ENCODE data around the gene PIEZO1. TPM values are rescaled to one million over a fixed set of nuclear protein-coding genes. Genes with fewer than 3 reads are reported as not detected.
A peak's percentile ranks its signal among the peaks of the same experiment; 100 is the strongest.
"Not testable (repeated sequence)": the region's sequence is repeated elsewhere in the genome, so short reads cannot be mapped to it uniquely, and the experiment has no call there.

PIEZO1 gene
- total RNA-seq, 1 experiment from 2014 or later: 391 TPM

DNA sequence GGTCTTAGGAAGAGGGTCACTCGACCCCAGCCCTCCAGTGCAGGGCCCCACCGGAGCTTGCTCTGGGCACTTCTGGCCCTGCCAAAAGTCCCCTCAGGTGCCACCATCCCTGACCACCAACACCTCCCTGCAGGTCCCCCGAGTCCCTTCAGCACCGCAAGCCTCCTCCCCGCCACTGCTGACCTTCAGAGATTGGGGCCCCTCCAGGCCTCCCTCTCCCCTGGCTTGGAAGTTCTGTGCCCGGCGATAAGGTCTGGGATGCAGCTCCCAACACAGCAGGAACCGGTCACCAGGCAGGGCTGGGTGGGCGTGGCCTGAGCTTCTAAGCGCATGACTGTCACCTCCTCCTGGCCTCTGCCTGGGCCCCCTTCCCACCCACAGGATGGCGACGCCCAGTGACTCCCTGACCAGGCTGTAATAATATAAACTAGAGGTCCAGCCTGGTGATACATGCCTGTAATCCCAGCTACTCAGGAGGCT lies 11.2 kb downstream of the PIEZO1 start:
- peaks cover 58% of the 10 kb centered on the region for H3K4me1 ChIP-seq (replicated peaks; ENCODE audit: insufficient read depth)
- intact Hi-C loops (cut with micrococcal nuclease; ENCODE audit: unreplicated experiment): loop anchor here (1.0 kb wide), 1 partner anchor 8 kb away; no protein-coding TSS in a partner anchor
- no peak overlapping the region for H3K27ac ChIP-seq
- H4K20me1 ChIP-seq (ENCODE audit: insufficient read depth): peaks cover 69% of the 10 kb centered on the region
- no peak overlapping the region for H2AFZ ChIP-seq
- no peaks in the 10 kb centered on the region for H3K9me2 ChIP-seq (ENCODE audit: insufficient read depth)
- no peak for TF ChIP-seq EZH2 (IDR thresholded peaks at IDR 0.05; ENCODE audit: low read depth)
- TF ChIP-seq, protein P1, sequence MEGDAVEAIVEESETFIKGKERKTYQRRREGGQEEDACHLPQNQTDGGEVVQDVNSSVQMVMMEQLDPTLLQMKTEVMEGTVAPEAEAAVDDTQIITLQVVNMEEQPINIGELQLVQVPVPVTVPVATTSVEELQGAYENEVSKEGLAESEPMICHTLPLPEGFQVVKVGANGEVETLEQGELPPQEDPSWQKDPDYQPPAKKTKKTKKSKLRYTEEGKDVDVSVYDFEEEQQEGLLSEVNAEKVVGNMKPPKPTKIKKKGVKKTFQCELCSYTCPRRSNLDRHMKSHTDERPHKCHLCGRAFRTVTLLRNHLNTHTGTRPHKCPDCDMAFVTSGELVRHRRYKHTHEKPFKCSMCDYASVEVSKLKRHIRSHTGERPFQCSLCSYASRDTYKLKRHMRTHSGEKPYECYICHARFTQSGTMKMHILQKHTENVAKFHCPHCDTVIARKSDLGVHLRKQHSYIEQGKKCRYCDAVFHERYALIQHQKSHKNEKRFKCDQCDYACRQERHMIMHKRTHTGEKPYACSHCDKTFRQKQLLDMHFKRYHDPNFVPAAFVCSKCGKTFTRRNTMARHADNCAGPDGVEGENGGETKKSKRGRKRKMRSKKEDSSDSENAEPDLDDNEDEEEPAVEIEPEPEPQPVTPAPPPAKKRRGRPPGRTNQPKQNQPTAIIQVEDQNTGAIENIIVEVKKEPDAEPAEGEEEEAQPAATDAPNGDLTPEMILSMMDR (conservative IDR thresholded peaks at IDR 0.05): no peak
- peak overlapping the region; percentile 67 for H3K4me2 ChIP-seq
- POLR2A ChIA-PET (ENCODE audit: unreplicated experiment): interaction anchor here (0.6 to 1.2 kb wide), 8 partner anchors 9 to 903 kb away, joined by 3 to 17 read pairs (median 4); no protein-coding TSS in a partner anchor
- BruUV-seq (replicated peaks): no TSS peak
- no peaks in the 10 kb centered on the region for H3K27me3 ChIP-seq (ENCODE audit: insufficient read depth, low read depth)
- no peaks in the 10 kb centered on the region for H3K9me3 ChIP-seq (ENCODE audit: insufficient read depth, low read depth)
- CTCF ChIA-PET: interaction anchor here (1.1 kb wide), 1 partner anchor 36 kb away, joined by 3 read pairs; no protein-coding TSS in a partner anchor
- H3K36me3 ChIP-seq (ENCODE audit: low read depth): no peaks in the 10 kb centered on the region
- peaks cover 40% of the 10 kb centered on the region for H3F3A ChIP-seq (ENCODE audit: insufficient read depth, low read depth)
- peak; percentile 54 to 88 for DNase-seq
- H3K79me2 ChIP-seq (ENCODE audit: low read depth): peaks cover 87% of the 10 kb centered on the region
- H3K4me3 ChIP-seq: no peak overlapping the region

DNA sequence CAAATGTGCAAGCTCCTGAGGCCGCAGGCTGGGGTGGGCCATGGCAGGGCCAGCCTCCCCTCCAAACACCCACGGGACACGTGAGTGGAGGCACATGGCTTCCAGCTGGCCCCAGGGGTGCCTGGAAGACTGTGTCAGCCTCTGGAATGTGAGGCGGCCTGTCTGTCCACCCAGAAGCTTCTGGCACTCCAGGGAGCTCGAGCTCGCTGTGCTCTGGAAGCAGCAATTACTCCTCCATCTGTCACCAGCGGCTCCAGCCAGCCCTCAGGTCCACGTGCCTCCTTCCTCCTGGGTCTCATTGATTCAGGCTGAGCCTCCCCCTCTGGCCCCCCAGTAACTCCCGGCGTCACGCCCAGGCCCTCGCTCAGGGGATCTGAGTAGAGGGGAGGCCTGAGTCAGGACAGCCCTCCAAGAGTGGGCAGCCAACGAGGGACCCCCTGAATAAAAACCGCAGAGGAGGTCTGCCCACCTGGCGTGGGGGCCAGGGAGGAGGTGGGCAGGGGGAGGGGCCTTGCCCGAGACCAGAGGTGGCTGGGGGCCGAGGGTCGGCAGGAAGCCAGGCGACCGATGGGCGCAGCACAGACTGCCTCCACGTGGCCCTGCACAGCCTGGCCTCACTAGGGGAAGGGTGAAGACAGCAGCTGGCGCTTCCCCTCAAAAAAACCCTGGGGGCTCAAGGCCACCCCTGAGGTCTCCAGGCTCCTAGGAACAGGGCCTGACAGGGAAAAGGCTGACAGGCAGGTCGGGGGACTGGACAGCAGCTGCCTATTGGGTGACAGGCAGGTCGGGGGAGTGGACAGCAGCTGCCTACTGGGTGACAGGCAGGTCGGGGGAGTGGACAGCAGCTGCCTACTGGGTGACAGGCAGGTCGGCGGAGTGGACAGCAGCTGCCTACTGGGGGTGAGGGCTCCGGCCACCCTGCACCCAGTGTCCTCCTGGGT lies 11.9 kb downstream of the PIEZO1 start:
- intact Hi-C loops (cut with micrococcal nuclease; ENCODE audit: unreplicated experiment): no loop called here
- no peak overlapping the region for H3K4me3 ChIP-seq
- DNase-seq: peak; percentile 81 to 85
- H3K27me3 ChIP-seq (ENCODE audit: insufficient read depth, low read depth): no peaks in the 10 kb centered on the region
- no peaks in the 10 kb centered on the region for H3K9me2 ChIP-seq (ENCODE audit: insufficient read depth)
- POLR2A ChIA-PET (ENCODE audit: unreplicated experiment): interaction anchor here (0.6 to 1.2 kb wide), 8 partner anchors 10 to 903 kb away, joined by 3 to 17 read pairs (median 4); no protein-coding TSS in a partner anchor
- H3K9me3 ChIP-seq (ENCODE audit: insufficient read depth, low read depth): no peaks in the 10 kb centered on the region
- CTCF ChIA-PET: interaction anchor here (0.6 to 1.1 kb wide), 2 partner anchors 36 to 58 kb away, joined by 3 to 4 read pairs; no protein-coding TSS in a partner anchor
- no peak for TF ChIP-seq EZH2 (IDR thresholded peaks at IDR 0.05; ENCODE audit: low read depth)
- TF ChIP-seq, protein P1 (conservative IDR thresholded peaks at IDR 0.05): no peak
- no TSS peak for BruUV-seq (replicated peaks)
- peaks cover 43% of the 10 kb centered on the region for H3F3A ChIP-seq (ENCODE audit: insufficient read depth, low read depth)
- peaks cover 87% of the 10 kb centered on the region for H3K79me2 ChIP-seq (ENCODE audit: low read depth)
- peaks cover 69% of the 10 kb centered on the region for H4K20me1 ChIP-seq (ENCODE audit: insufficient read depth)
- H2AFZ ChIP-seq: no peak overlapping the region
- H3K4me2 ChIP-seq: peak overlapping the region; percentile 67
- peak overlapping the region; percentile 47; the same call in 1 of the 2 replicates for H3K27ac ChIP-seq
- H3K4me1 ChIP-seq (replicated peaks; ENCODE audit: insufficient read depth): peaks cover 66% of the 10 kb centered on the region
- no peaks in the 10 kb centered on the region for H3K36me3 ChIP-seq (ENCODE audit: low read depth)

DNA sequence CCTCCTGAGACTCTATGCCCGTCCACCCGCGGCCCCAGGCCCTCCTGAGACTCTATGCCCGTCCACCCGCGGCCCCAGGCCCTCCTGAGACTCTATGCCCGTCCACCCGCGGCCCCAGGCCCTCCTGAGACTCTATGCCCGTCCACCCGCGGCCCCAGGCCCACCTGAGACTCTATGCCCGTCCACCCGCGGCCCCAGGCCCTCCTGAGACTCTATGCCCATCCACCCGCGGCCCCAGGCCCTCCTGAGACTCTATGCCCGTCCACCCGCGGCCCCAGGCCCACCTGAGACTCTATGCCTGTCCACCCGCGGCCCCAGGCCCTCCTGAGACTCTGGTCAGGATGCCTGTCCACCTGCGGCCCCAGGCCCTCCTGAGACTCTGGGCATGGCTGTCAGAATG lies 13.2 kb downstream of the PIEZO1 start:
- H2AFZ ChIP-seq; H3K9me3 ChIP-seq (ENCODE audit: insufficient read depth, low read depth); H3K27me3 ChIP-seq (ENCODE audit: insufficient read depth, low read depth); DNase-seq; H3K27ac ChIP-seq; H3K36me3 ChIP-seq (ENCODE audit: low read depth); BruUV-seq (replicated peaks); H3K9me2 ChIP-seq (ENCODE audit: insufficient read depth); H3K4me3 ChIP-seq: not testable (repeated sequence)
- H3F3A ChIP-seq (ENCODE audit: insufficient read depth, low read depth): peaks cover 50% of the 10 kb centered on the region
- peaks cover 76% of the 10 kb centered on the region for H4K20me1 ChIP-seq (ENCODE audit: insufficient read depth)
- intact Hi-C loops (cut with micrococcal nuclease; ENCODE audit: unreplicated experiment): loop anchor here (1.0 kb wide), 1 partner anchor 10 kb away; no protein-coding TSS in a partner anchor
- CTCF ChIA-PET: interaction anchor here (1.1 kb wide), 1 partner anchor 16 kb away, joined by 5 read pairs; no protein-coding TSS in a partner anchor
- peaks cover 79% of the 10 kb centered on the region for H3K4me1 ChIP-seq (replicated peaks; ENCODE audit: insufficient read depth)
- POLR2A ChIA-PET (ENCODE audit: unreplicated experiment): interaction anchor here (1.5 kb wide), 1 partner anchor 9 kb away, joined by 11 read pairs; no protein-coding TSS in a partner anchor
- peak overlapping the region; percentile 8; the same call in 1 of the 2 replicates for H3K4me2 ChIP-seq
- peaks cover 87% of the 10 kb centered on the region for H3K79me2 ChIP-seq (ENCODE audit: low read depth)

Measured in PC-9 (cell line).